GM23248 (cell line): Measurements from ENCODE around the gene ZNHIT3. TPM values are rescaled to one million over a fixed set of nuclear protein-coding genes. Genes with fewer than 3 reads are reported as not detected.

Source experiments
- DNase-seq: peaks from one replicate; pipeline ENCODE4 v3.0.0-alpha.2; 2015
- H2AFZ ChIP-seq: fragments of 200-600 bp; sonication (generic); 2 replicates; pipeline ENCODE4 v1.6.1; 2016; ENCODE audit warnings: antibody characterized with exemption
- H3F3A ChIP-seq: fragments of 200-600 bp; sonication (generic); 2 replicates; pipeline ENCODE4 v1.6.1; 2016; ENCODE audit warnings: mild to moderate bottlenecking, antibody characterized with exemption, mixed run types; ENCODE audit not compliant: insufficient read depth
- H3K27ac ChIP-seq: fragments of 200-600 bp; sonication (generic); 2 replicates; pipeline ENCODE4 v1.5.1; 2016; ENCODE audit warnings: mild to moderate bottlenecking
- H3K27me3 ChIP-seq: fragments of 200-600 bp; sonication (generic); replicated peaks from 2 replicates; pipeline ENCODE4 v1.6.1; 2016; ENCODE audit warnings: mild to moderate bottlenecking; ENCODE audit not compliant: insufficient read depth
- H3K36me3 ChIP-seq: fragments of 200-600 bp; sonication (generic); 2 replicates; pipeline ENCODE4 v1.6.1; 2016; ENCODE audit warnings: low read depth, mild to moderate bottlenecking
- H3K4me1 ChIP-seq: fragments of 200-600 bp; sonication (generic); 2 replicates; pipeline ENCODE4 v1.6.1; 2016; ENCODE audit warnings: mild to moderate bottlenecking; ENCODE audit not compliant: insufficient read depth
- H3K4me2 ChIP-seq: fragments of 200-600 bp; sonication (generic); one replicate; pipeline ENCODE4 v1.6.1; 2016; ENCODE audit warnings: mild to moderate bottlenecking; ENCODE audit not compliant: unreplicated experiment
- H3K4me3 ChIP-seq: fragments of 200-600 bp; sonication (generic); 2 replicates; pipeline ENCODE4 v1.5.1; 2016; ENCODE audit warnings: mild to moderate bottlenecking
- H3K79me2 ChIP-seq: fragments of 200-600 bp; sonication (generic); 2 replicates; pipeline ENCODE4 v1.6.1; 2016; ENCODE audit warnings: mild to moderate bottlenecking; ENCODE audit not compliant: insufficient read depth
- H3K9ac ChIP-seq: fragments of 200-600 bp; sonication (generic); 2 replicates; pipeline ENCODE4 v1.6.1; 2016; ENCODE audit warnings: mild to moderate bottlenecking
- H3K9me2 ChIP-seq: fragments of 200-600 bp; sonication (generic); 2 replicates; pipeline ENCODE4 v1.6.1; 2016; ENCODE audit warnings: mixed run types, mild to moderate bottlenecking, moderate library complexity; ENCODE audit not compliant: insufficient read depth
- H3K9me3 ChIP-seq: fragments of 200-600 bp; sonication (generic); one replicate; pipeline ENCODE4 v1.6.1; 2017; ENCODE audit warnings: low read depth
- H4K20me1 ChIP-seq: fragments of 200-600 bp; sonication (generic); 2 replicates; pipeline ENCODE4 v1.6.0; 2016; ENCODE audit not compliant: insufficient read depth
- EZH2 ChIP-seq: fragments of 200-600 bp; sonication (generic); IDR thresholded peaks from 2 replicates; pipeline ENCODE4 v1.6.1; 2018; ENCODE audit warnings: antibody characterized with exemption, mild to moderate bottlenecking; ENCODE audit not compliant: insufficient read depth, poor library complexity, severe bottlenecking
- EZH2phosphoT487 ChIP-seq: fragments of 200-600 bp; sonication (generic); IDR thresholded peaks from 2 replicates; pipeline ENCODE4 v1.6.1; 2018; ENCODE audit warnings: antibody characterized with exemption, moderate library complexity, mild to moderate bottlenecking, low read depth; ENCODE audit not compliant: insufficient read depth
- WGBS, 2 experiments: methylation state at CpG; one replicate each; pipeline ENCODE4 v1.1.6; 2015 to 2017; ENCODE audit warnings: low lambda C conversion rate in 2 of 2, low coverage in 1 of 2; ENCODE audit errors: missing lambda C conversion rate in 2 of 2; 5-methylcytosine and 5-hydroxymethylcytosine counted together
- in situ Hi-C: fragments of 300-500 bp; cut with MboI; formaldehyde crosslinking; loops from 2 replicates; pipeline ENCODE4 v1.15.0; 2020
- polyA plus RNA-seq: library from polyadenylated mRNA; unstranded; fragments of >200 nt; fragmentation: Nextera tagmentation; extraction: Ambion mirVana; gene quantifications from 2 replicates; pipeline ENCODE4 v1.2.1, GENCODE V29; 2016
- total RNA-seq: library from RNA; depleted of rRNA; stranded (reverse); fragments of >200 nt; shearing (Covaris generic); gene quantifications from 2 replicates; pipeline ENCODE4 v1.2.3, GENCODE V29; 2014

Gene ZNHIT3
- total and polyA plus RNA-seq, 2 experiments from 2014 or later = 28.4 to 52.0 TPM

GRCh38 chr17:36470499-36470898 is 16.0 kb upstream of the ZNHIT3 start:
- no peak overlapping the region for H3K9ac ChIP-seq
- H3K36me3 ChIP-seq = no peaks in the 10 kb centered on the region
- in situ Hi-C loops = loop anchor here (25.0 kb wide), 1 partner anchor 508 kb away; no protein-coding TSS in a partner anchor
- H3K27me3 ChIP-seq = peaks cover 7% of the 10 kb centered on the region; the same call in 1 of the 2 replicates
- H4K20me1 ChIP-seq = no peaks in the 10 kb centered on the region
- no peak for DNase-seq
- no peak overlapping the region for H3K27ac ChIP-seq
- no peaks in the 10 kb centered on the region for H3F3A ChIP-seq
- no peak overlapping the region for H2AFZ ChIP-seq
- H3K79me2 ChIP-seq = no peaks in the 10 kb centered on the region
- H3K4me1 ChIP-seq = no peaks in the 10 kb centered on the region
- no peaks in the 10 kb centered on the region for H3K9me3 ChIP-seq
- TF ChIP-seq EZH2phosphoT487 (no peak), EZH2 (no peak)
- no peaks in the 10 kb centered on the region for H3K9me2 ChIP-seq
- H3K4me2 ChIP-seq = no peak overlapping the region
- no peak overlapping the region for H3K4me3 ChIP-seq

GRCh38 chr17:36474571-36474970 is 11.9 kb upstream of the ZNHIT3 start:
- in situ Hi-C loops = loop anchor here (25.0 kb wide), 1 partner anchor 512 kb away; no protein-coding TSS in a partner anchor
- Histone ChIP-seq H3K9me2 (no peaks in the 10 kb centered on the region), H3K4me3 (no peak overlapping the region)

GRCh38 chr17:36475346-36475970 is 11.0 kb upstream of the ZNHIT3 start:
- Histone ChIP-seq H3K4me3 (no peak overlapping the region), H3F3A (no peaks in the 10 kb centered on the region), H3K27ac (no peak overlapping the region), H3K27me3 (peaks cover 11% of the 10 kb centered on the region; the same call in 1 of the 2 replicates), H3K79me2 (no peaks in the 10 kb centered on the region), H3K9me3 (no peaks in the 10 kb centered on the region), H2AFZ (no peak overlapping the region), H3K4me1 (no peaks in the 10 kb centered on the region), H3K36me3 (no peaks in the 10 kb centered on the region), H4K20me1 (no peaks in the 10 kb centered on the region), H3K4me2 (no peak overlapping the region), H3K9me2 (no peaks in the 10 kb centered on the region), H3K9ac (no peak overlapping the region)
- WGBS, 2 experiments = 31 to 32% methylated on average over 4 of the region's 4 CpGs
- TF ChIP-seq EZH2phosphoT487 = no peak
- in situ Hi-C loops = no loop called here
- DNase-seq = no peak

More at GRCh38 chr17:36474571-36474970, 11.9 kb upstream of the ZNHIT3 start:
- Histone ChIP-seq H3K4me1 (no peaks in the 10 kb centered on the region), H3K9ac (no peak overlapping the region), H3K36me3 (no peaks in the 10 kb centered on the region), H3K9me3 (no peaks in the 10 kb centered on the region), H3K4me2 (no peak overlapping the region), H4K20me1 (no peaks in the 10 kb centered on the region), H3K79me2 (no peaks in the 10 kb centered on the region), H2AFZ (no peak overlapping the region), H3F3A (no peaks in the 10 kb centered on the region), H3K27me3 (peaks cover 12% of the 10 kb centered on the region; the same call in 1 of the 2 replicates), H3K27ac (no peak overlapping the region)
- 18 to 26% methylated on average over 7 of the region's 7 CpGs for WGBS, 2 experiments
- TF ChIP-seq EZH2phosphoT487 = no peak
- TF ChIP-seq EZH2 = no peak
- DNase-seq = no peak

GRCh38 chr17:36481829-36482228 is 4.7 kb upstream of the ZNHIT3 start:
- no peaks in the 10 kb centered on the region for H3K9me3 ChIP-seq
- H2AFZ ChIP-seq = no peak overlapping the region
- H3K9ac ChIP-seq = no peak overlapping the region
- TF ChIP-seq EZH2phosphoT487 = no peak
- TF ChIP-seq EZH2 = no peak
- no peaks in the 10 kb centered on the region for H3K36me3 ChIP-seq
- 46 to 55% methylated on average over 7 of the region's 7 CpGs for WGBS, 2 experiments
- H3K4me1 ChIP-seq = no peaks in the 10 kb centered on the region
- no peak overlapping the region for H3K4me2 ChIP-seq
- H4K20me1 ChIP-seq = no peaks in the 10 kb centered on the region
- DNase-seq = no peak
- peaks cover 2% of the 10 kb centered on the region for H3K79me2 ChIP-seq
- no peak overlapping the region for H3K27ac ChIP-seq
- H3K9me2 ChIP-seq = no peaks in the 10 kb centered on the region
- no peaks in the 10 kb centered on the region for H3F3A ChIP-seq
- in situ Hi-C loops = no loop called here
- peaks cover 8% of the 10 kb centered on the region; the same call in 1 of the 2 replicates for H3K27me3 ChIP-seq
- H3K4me3 ChIP-seq = no peak overlapping the region
